ENCODE results near the gene ZDHHC24. TPM values are rescaled to one million over a fixed set of nuclear protein-coding genes. Genes with fewer than 3 reads are reported as not detected.

ZDHHC24 gene
- total RNA-seq, 1 experiment from 2014 or later: 9.7 TPM

- ChIA-PET CTCF (no interaction called here), POLR2A (ENCODE audit: low non-redundant PET) (no interaction called here)
- H3K27ac ChIP-seq (ENCODE audit: low read depth, low read length, poor library complexity, severe bottlenecking): no peak overlapping the region
- no peak for DNase-seq (ENCODE audit: low spot score)
- no peaks in the 10 kb centered on the region for H3K36me3 ChIP-seq (ENCODE audit: insufficient read depth, low read length, poor library complexity, severe bottlenecking)
- intact Hi-C loops (cut with micrococcal nuclease; ENCODE audit: unreplicated experiment): no loop called here
- H3K4me1 ChIP-seq (ENCODE audit: insufficient read depth, low read length, poor library complexity, severe bottlenecking): peaks cover 2% of the 10 kb centered on the region
- no peaks in the 10 kb centered on the region for H3K9me3 ChIP-seq (ENCODE audit: low read depth, low read length, poor library complexity, severe bottlenecking)
- no peak overlapping the region for H3K4me3 ChIP-seq (ENCODE audit: low read depth, low read length, poor library complexity, severe bottlenecking)
- no peak for TF ChIP-seq CTCF (conservative IDR thresholded peaks at IDR 0.05; ENCODE audit: low read depth, low read length)
- TF ChIP-seq EZH2 (IDR thresholded peaks at IDR 0.05; ENCODE audit: borderline replicate concordance, low read depth, low read length, poor library complexity, severe bottlenecking): no peak
- BruUV-seq (replicated peaks): no TSS peak
- H3K27me3 ChIP-seq (replicated peaks; ENCODE audit: insufficient read depth, low read depth, low read length, poor library complexity): peaks cover 11% of the 10 kb centered on the region
Observed at GRCh38 chr11:66562907-66563583, 17.2 kb upstream of the ZDHHC24 start.

- Histone ChIP-seq H3K4me1 (ENCODE audit: insufficient read depth, low read length, poor library complexity, severe bottlenecking) (no peaks in the 10 kb centered on the region), H3K27ac (ENCODE audit: low read depth, low read length, poor library complexity, severe bottlenecking) (no peak overlapping the region), H3K9me3 (ENCODE audit: low read depth, low read length, poor library complexity, severe bottlenecking) (no peaks in the 10 kb centered on the region), H3K4me3 (ENCODE audit: low read depth, low read length, poor library complexity, severe bottlenecking) (no peak overlapping the region), H3K27me3 (replicated peaks; ENCODE audit: insufficient read depth, low read depth, low read length, poor library complexity) (peaks cover 19% of the 10 kb centered on the region), H3K36me3 (ENCODE audit: insufficient read depth, low read length, poor library complexity, severe bottlenecking) (no peaks in the 10 kb centered on the region)
- no TSS peak for BruUV-seq (replicated peaks)
- intact Hi-C loops (cut with micrococcal nuclease; ENCODE audit: unreplicated experiment): no loop called here
- ChIA-PET CTCF (no interaction called here), POLR2A (ENCODE audit: low non-redundant PET) (no interaction called here)
- no peak for TF ChIP-seq CTCF (conservative IDR thresholded peaks at IDR 0.05; ENCODE audit: low read depth, low read length)
- TF ChIP-seq EZH2 (IDR thresholded peaks at IDR 0.05; ENCODE audit: borderline replicate concordance, low read depth, low read length, poor library complexity, severe bottlenecking): no peak
- no peak for DNase-seq (ENCODE audit: low spot score)
Observed at GRCh38 chr11:66562275-66562674, 16.4 kb upstream of the ZDHHC24 start.

- TF ChIP-seq EZH2 (IDR thresholded peaks at IDR 0.05; ENCODE audit: borderline replicate concordance, low read depth, low read length, poor library complexity, severe bottlenecking) (no peak), CTCF (conservative IDR thresholded peaks at IDR 0.05; ENCODE audit: low read depth, low read length) (no peak)
- DNase-seq (ENCODE audit: low spot score): no peak
- BruUV-seq (replicated peaks): no TSS peak
- intact Hi-C loops (cut with micrococcal nuclease; ENCODE audit: unreplicated experiment): no loop called here
- POLR2A ChIA-PET (ENCODE audit: low non-redundant PET): no interaction called here
- Histone ChIP-seq H3K4me1 (ENCODE audit: insufficient read depth, low read length, poor library complexity, severe bottlenecking) (no peaks in the 10 kb centered on the region), H3K9me3 (ENCODE audit: low read depth, low read length, poor library complexity, severe bottlenecking) (no peaks in the 10 kb centered on the region), H3K27ac (ENCODE audit: low read depth, low read length, poor library complexity, severe bottlenecking) (no peak overlapping the region), H3K27me3 (replicated peaks; ENCODE audit: insufficient read depth, low read depth, low read length, poor library complexity) (peaks cover 21% of the 10 kb centered on the region), H3K4me3 (ENCODE audit: low read depth, low read length, poor library complexity, severe bottlenecking) (no peak overlapping the region), H3K36me3 (ENCODE audit: insufficient read depth, low read length, poor library complexity, severe bottlenecking) (no peaks in the 10 kb centered on the region)
- CTCF ChIA-PET: no interaction called here
Observed at GRCh38 chr11:66561975-66562248, 16.1 kb upstream of the ZDHHC24 start.
